ENCODE results near the gene TCF12. TPM values are rescaled to one million over a fixed set of nuclear protein-coding genes. Genes with fewer than 3 reads are reported as not detected.
"Not testable (repeated sequence)": the region's sequence is repeated elsewhere in the genome, so short reads cannot be mapped to it uniquely, and the experiment has no call there.

The TCF12 gene
- total RNA-seq, 2 donors from 2014 or later = 71.5 to 77.0 TPM

DNA sequence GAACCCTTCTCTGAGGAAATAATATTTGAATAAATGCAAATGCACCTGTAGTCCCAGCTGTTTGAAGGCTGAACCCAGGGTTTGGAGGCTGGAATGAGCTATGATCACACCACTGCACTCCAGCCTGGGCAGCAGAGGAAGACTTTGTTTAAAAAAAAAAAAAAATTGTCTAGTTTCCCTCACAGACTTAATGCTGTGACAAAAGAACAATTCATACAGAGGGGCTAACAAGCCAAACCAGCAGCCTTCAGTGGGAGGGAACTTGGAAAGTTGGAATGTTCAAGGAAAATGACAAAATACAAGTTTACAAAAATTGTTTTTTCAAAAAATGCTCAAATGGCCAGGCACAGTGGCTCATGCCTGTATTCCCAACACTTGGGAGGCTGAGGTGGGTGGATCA is 229.8 kb downstream of the TCF12 start:
- no peak for ATAC-seq
- no peaks in the 10 kb centered on the region for H3K27me3 Mint-ChIP-seq
- H3K27ac Mint-ChIP-seq = no peak overlapping the region
- H3K9me3 ChIP-seq (ENCODE audit: control insufficient read depth, low read length, poor library complexity, severe bottlenecking) = peaks cover 5% of the 10 kb centered on the region
- no peak overlapping the region for H3K4me3 Mint-ChIP-seq
- no peaks in the 10 kb centered on the region for H3K36me3 Mint-ChIP-seq (ENCODE audit: low read depth)
- peaks cover 14% of the 10 kb centered on the region for H3K4me1 Mint-ChIP-seq
- DNase-seq = no peak

DNA sequence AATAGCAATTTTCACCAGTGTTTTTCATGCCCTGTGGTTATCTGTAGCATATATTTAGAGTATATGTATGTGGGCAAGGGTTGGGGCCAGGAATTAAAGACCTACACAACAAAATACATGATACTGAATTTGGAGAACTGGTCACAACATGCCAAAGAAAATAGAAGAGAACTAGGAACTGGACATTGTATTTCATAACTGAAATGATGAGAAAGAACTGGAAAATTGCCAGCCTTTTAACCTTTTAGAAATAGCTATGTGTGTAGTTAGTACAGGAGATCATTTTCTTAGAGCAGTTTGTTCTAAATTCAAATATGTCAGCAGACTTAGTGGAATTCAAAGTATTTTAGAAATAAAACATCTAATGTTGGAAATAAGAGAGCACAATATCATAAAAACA is 230.8 kb downstream of the TCF12 start:
- Mint-ChIP-seq H3K4me3 (no peak overlapping the region), H3K27me3 (no peaks in the 10 kb centered on the region), H3K4me1 (peaks cover 12% of the 10 kb centered on the region), H3K27ac (no peak overlapping the region), H3K36me3 (ENCODE audit: low read depth) (no peaks in the 10 kb centered on the region)
- ATAC-seq (no peak), DNase-seq (no peak)
- H3K9me3 ChIP-seq (ENCODE audit: control insufficient read depth, low read length, poor library complexity, severe bottlenecking) = peaks cover 5% of the 10 kb centered on the region

- H3K9me3 ChIP-seq (ENCODE audit: control insufficient read depth, low read length, poor library complexity, severe bottlenecking) = peaks cover 5% of the 10 kb centered on the region
- Mint-ChIP-seq H3K4me3 (no peak overlapping the region), H3K27ac (no peak overlapping the region), H3K27me3 (no peaks in the 10 kb centered on the region), H3K36me3 (ENCODE audit: low read depth) (no peaks in the 10 kb centered on the region), H3K4me1 (peaks cover 15% of the 10 kb centered on the region)
- ATAC-seq = no peak
- no peak for DNase-seq
These were observed 231.8 kb downstream of the TCF12 start for GRCh38 chr15:57150066-57150865.

GRCh38 chr15:57150866-57151203 is 232.4 kb downstream of the TCF12 start:
- not testable (repeated sequence) for DNase-seq; H3K9me3 ChIP-seq (ENCODE audit: control insufficient read depth, low read length, poor library complexity, severe bottlenecking); H3K4me3 Mint-ChIP-seq; ATAC-seq; H3K27me3 Mint-ChIP-seq; H3K36me3 Mint-ChIP-seq (ENCODE audit: low read depth); H3K27ac Mint-ChIP-seq
- H3K4me1 Mint-ChIP-seq = peaks cover 15% of the 10 kb centered on the region

- Mint-ChIP-seq H3K27ac (no peak overlapping the region), H3K4me1 (peaks cover 11% of the 10 kb centered on the region), H3K4me3 (no peak overlapping the region), H3K27me3 (no peaks in the 10 kb centered on the region), H3K36me3 (ENCODE audit: low read depth) (no peaks in the 10 kb centered on the region)
- ATAC-seq (no peak), DNase-seq (no peak)
- peaks cover 5% of the 10 kb centered on the region for H3K9me3 ChIP-seq (ENCODE audit: control insufficient read depth, low read length, poor library complexity, severe bottlenecking)
These were observed 233.7 kb downstream of the TCF12 start for GRCh38 chr15:57152133-57152532.

DNA sequence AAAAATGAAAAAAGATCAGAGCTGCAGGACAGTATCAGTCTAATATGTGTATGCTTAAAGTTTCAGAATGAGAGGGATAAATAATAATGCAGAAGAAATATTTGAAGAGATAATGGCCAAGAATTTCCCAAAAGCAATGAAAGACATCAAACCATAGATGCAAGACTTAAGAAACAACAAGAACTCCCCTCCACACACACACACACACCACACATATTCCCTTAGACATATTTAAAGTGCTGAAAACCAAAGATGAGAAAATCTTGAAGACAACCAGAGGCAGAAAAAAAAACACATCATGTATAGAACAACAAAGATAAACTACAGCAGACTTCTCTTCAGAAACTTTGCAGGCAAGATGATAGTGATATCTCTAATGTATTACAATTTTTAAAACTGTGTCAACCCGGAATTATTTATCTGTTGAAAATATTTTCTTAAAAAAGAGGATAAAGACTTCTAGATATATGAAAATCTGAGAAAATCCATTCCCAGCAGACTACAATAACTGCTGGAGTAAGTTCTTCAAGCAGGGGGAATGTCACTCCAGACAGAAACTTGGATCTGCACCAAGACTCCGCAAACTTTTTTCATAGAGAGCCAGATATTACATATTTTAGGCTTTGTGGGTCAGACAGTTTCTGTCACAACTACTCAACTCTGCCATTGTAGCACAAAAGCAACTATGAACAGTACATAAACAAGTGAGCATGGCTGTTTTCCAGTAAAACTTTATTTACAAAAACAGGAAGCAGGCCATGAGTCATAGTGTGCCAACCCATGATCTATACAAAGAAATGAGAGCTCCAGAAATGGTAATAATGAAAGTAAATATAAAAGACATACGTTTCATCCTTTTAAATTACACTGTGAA is 234.5 kb downstream of the TCF12 start:
- Mint-ChIP-seq H3K27me3 (no peaks in the 10 kb centered on the region), H3K36me3 (ENCODE audit: low read depth) (no peaks in the 10 kb centered on the region), H3K4me1 (peaks cover 12% of the 10 kb centered on the region), H3K4me3 (no peak overlapping the region), H3K27ac (no peak overlapping the region)
- ATAC-seq = no peak
- peaks cover 5% of the 10 kb centered on the region for H3K9me3 ChIP-seq (ENCODE audit: control insufficient read depth, low read length, poor library complexity, severe bottlenecking)
- no peak for DNase-seq

DNA sequence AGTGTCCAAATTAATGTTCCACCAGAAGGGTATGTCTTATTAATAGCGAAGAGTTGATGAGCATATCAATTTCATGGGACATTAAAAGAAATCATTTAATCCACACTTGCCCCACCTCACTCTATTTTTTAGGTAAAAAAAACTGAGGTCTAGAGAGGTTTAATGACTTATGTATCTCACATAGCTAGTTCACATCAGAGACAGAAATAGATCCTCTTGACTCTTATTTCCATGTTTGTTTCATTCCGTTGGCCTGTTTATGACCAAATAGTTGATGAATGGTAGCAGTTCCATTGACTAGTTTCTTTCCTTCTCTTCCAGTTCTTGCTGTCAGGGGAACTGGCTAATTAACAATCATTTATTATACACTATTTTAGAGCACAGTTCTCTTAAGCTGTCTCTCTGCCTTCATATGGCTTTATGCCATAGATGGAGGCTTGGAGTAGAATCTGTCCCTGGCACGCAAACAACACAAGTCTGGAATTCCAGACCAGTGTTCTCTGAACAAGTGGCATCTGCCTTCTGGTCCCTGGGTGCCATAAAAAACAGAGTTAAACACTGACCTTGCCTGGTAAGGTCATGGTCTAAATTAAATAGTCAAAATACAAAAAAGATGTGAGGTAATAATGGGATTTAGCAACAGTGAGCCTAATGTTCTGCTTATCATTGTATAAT is 237.9 kb downstream of the TCF12 start:
- H3K4me3 Mint-ChIP-seq = no peak overlapping the region
- no peaks in the 10 kb centered on the region for H3K27me3 Mint-ChIP-seq
- ATAC-seq = no peak
- no peak for DNase-seq
- no peak overlapping the region for H3K27ac Mint-ChIP-seq
- peaks cover 2% of the 10 kb centered on the region for H3K36me3 Mint-ChIP-seq (ENCODE audit: low read depth)
- H3K9me3 ChIP-seq (ENCODE audit: control insufficient read depth, low read length, poor library complexity, severe bottlenecking) = peaks cover 5% of the 10 kb centered on the region
- peaks cover 22% of the 10 kb centered on the region for H3K4me1 Mint-ChIP-seq

- no peaks in the 10 kb centered on the region for H3K9me3 ChIP-seq (ENCODE audit: control insufficient read depth, low read length, poor library complexity, severe bottlenecking)
- Mint-ChIP-seq H3K27ac (no peak overlapping the region), H3K4me1 (peaks cover 14% of the 10 kb centered on the region), H3K4me3 (no peak overlapping the region), H3K36me3 (ENCODE audit: low read depth) (peaks cover 2% of the 10 kb centered on the region), H3K27me3 (no peaks in the 10 kb centered on the region)
- ATAC-seq (no peak), DNase-seq (no peak)
These were observed 240.1 kb downstream of the TCF12 start for GRCh38 chr15:57158589-57158988.

GRCh38 chr15:57158997-57159668 is 240.7 kb downstream of the TCF12 start:
- no peaks in the 10 kb centered on the region for H3K27me3 Mint-ChIP-seq

DNA sequence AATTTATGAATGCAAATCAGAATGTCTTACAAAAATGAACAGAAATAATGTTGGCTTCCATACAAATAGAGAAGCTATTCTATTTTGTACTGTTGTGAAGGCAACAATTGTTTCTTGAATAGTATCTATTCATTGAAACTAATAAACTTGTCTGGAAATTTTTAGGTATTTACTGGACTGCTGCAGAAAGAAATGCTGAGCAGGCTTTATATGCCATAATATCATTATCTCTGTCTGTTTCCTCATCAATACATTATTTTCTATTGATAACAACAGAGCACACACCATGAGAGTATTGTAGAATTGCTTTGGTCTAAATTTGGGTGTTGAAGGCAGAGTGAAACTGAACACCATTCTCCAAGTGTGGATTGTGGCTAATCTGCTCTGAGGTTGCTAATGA is 241.3 kb downstream of the TCF12 start:
- no peak for ATAC-seq
- no peak for DNase-seq
- H3K36me3 Mint-ChIP-seq (ENCODE audit: low read depth) = peaks cover 2% of the 10 kb centered on the region
- peaks cover 11% of the 10 kb centered on the region for H3K4me1 Mint-ChIP-seq
- H3K27ac Mint-ChIP-seq = no peak overlapping the region
- H3K4me3 Mint-ChIP-seq = no peak overlapping the region
- H3K27me3 Mint-ChIP-seq = no peaks in the 10 kb centered on the region
- no peaks in the 10 kb centered on the region for H3K9me3 ChIP-seq (ENCODE audit: control insufficient read depth, low read length, poor library complexity, severe bottlenecking)

More at GRCh38 chr15:57158997-57159668, 240.7 kb downstream of the TCF12 start:
- H3K9me3 ChIP-seq (ENCODE audit: control insufficient read depth, low read length, poor library complexity, severe bottlenecking) = no peaks in the 10 kb centered on the region
- DNase-seq = no peak
- peaks cover 14% of the 10 kb centered on the region for H3K4me1 Mint-ChIP-seq
- no peak for ATAC-seq
- H3K4me3 Mint-ChIP-seq = no peak overlapping the region
- H3K36me3 Mint-ChIP-seq (ENCODE audit: low read depth) = peaks cover 2% of the 10 kb centered on the region
- no peak overlapping the region for H3K27ac Mint-ChIP-seq

DNA sequence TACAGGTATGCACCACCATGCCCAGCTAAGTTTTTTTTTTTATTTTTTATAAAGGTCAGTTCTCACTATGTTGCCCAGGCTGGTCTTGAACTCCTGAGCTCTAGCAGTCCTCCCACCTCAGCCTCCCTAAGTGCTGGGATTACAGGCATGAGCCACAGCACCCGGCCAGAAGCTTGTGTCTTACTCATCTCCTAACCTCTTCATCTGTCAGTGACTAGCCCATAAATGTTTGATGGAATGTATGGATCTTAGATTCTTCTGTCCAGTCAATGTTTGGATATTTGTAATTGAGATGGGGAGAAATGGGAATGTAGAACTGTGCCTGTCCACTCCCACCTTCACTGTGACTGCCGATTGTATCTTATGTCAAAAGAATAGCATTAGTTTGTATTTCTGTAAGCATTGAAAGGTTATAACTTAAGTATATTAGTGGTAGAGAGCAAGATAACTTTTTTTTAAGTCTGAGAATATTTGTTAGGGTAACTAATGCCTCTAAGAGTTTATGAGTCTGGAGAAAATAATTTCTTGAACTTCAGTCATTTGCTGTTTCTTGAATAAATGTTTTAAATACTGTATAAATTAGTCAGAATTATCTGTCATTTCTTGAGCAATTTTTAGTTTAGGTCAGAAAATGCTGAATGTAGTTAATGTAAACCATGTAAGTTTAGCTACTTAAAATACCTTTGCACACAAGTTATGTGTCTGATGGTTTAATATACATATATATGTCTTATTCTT is 242.5 kb downstream of the TCF12 start:
- H3K4me3 Mint-ChIP-seq = no peak overlapping the region
- ATAC-seq (no peak), DNase-seq (no peak)
- peaks cover 14% of the 10 kb centered on the region for H3K4me1 Mint-ChIP-seq
- peaks cover 2% of the 10 kb centered on the region for H3K36me3 Mint-ChIP-seq (ENCODE audit: low read depth)
- no peaks in the 10 kb centered on the region for H3K27me3 Mint-ChIP-seq
- H3K27ac Mint-ChIP-seq = no peak overlapping the region
- no peaks in the 10 kb centered on the region for H3K9me3 ChIP-seq (ENCODE audit: control insufficient read depth, low read length, poor library complexity, severe bottlenecking)

DNA sequence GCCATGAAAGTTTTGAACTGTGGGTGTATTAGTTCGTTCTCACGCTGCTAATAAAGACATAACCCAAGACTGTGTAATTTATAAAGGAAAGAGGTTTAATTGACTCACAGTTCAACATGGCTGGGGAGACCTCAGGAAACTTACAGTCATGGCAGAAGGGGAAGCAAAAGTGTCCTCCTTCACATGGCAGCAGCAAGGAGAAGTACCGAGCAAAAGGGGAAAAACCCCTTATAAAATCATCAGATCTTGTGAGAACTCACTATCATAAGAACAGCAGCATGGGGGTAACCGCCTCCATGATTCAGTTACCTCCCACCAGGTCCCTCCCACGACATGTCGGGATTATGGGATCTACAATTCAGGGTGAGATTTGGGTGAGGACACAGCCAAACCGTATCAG is 245.8 kb downstream of the TCF12 start:
- not testable (repeated sequence) for DNase-seq; H3K9me3 ChIP-seq (ENCODE audit: control insufficient read depth, low read length, poor library complexity, severe bottlenecking); H3K27ac Mint-ChIP-seq; H3K27me3 Mint-ChIP-seq; ATAC-seq; H3K36me3 Mint-ChIP-seq (ENCODE audit: low read depth); H3K4me3 Mint-ChIP-seq; H3K4me1 Mint-ChIP-seq
